Lower leg skin (tissue), 3 donors: ENCODE results near the gene WDR5.

Source experiments
- CTCF ChIP-seq, 3 donors: fragments of 450-650 bp; IDR thresholded peaks; one replicate each; pipeline ENCODE4 v1.5.1; 2016; ENCODE audit warnings: antibody characterized with exemption in 3 of 3, mild to moderate bottlenecking in 3 of 3, moderate library complexity in 2 of 3
- POLR2A ChIP-seq, 2 donors: fragments of 450-650 bp; IDR thresholded peaks; one replicate each; pipeline ENCODE4 v1.6.1; 2016 to 2017; ENCODE audit warnings: antibody characterized with exemption in 2 of 2, mild to moderate bottlenecking in 1 of 2, moderate library complexity in 1 of 2

- TF ChIP-seq POLR2A (IDR thresholded peaks at IDR 0.05) (no peak), CTCF (IDR thresholded peaks at IDR 0.05) (no peak)
Measured at GRCh38 chr9:134187110-134187531, 51.2 kb downstream of the WDR5 start.
